IPS-NIHi7 (cell line): ENCODE measurements around the gene MAPKAP1.

Experiments
- DNase-seq: peaks from one replicate; pipeline ENCODE4 v3.0.0; 2012; ENCODE audit warnings: mixed read lengths; ENCODE audit errors: extremely low spot score

The MAPKAP1 gene

GRCh38 chr9:125642311-125642710 lies 64.7 kb downstream of the MAPKAP1 start:
- DNase-seq = no peak

- DNase-seq = no peak
Observed at GRCh38 chr9:125639057-125639456, 68.0 kb downstream of the MAPKAP1 start.

GRCh38 chr9:125638239-125639045 lies 68.6 kb downstream of the MAPKAP1 start:
- DNase-seq = no peak

- DNase-seq = no peak
Observed at GRCh38 chr9:125637241-125637640, 69.8 kb downstream of the MAPKAP1 start.

GRCh38 chr9:125635888-125636287 lies 71.1 kb downstream of the MAPKAP1 start:
- DNase-seq = no peak

- DNase-seq = no peak
Observed at GRCh38 chr9:125634040-125634717, 72.8 kb downstream of the MAPKAP1 start.

GRCh38 chr9:125633116-125633745 lies 73.8 kb downstream of the MAPKAP1 start:
- DNase-seq = peak; percentile 43

- no peak for DNase-seq
Observed at GRCh38 chr9:125632321-125633115, 74.5 kb downstream of the MAPKAP1 start.

GRCh38 chr9:125631391-125632085 lies 75.5 kb downstream of the MAPKAP1 start:
- peak; percentile 62 for DNase-seq

GRCh38 chr9:125630436-125630835 lies 76.6 kb downstream of the MAPKAP1 start:
- no peak for DNase-seq

GRCh38 chr9:125629446-125629845 lies 77.6 kb downstream of the MAPKAP1 start:
- no peak for DNase-seq

- no peak for DNase-seq
Observed at GRCh38 chr9:125626187-125626586, 80.8 kb downstream of the MAPKAP1 start.

- no peak for DNase-seq
Observed at GRCh38 chr9:125621170-125621569, 85.8 kb downstream of the MAPKAP1 start.

GRCh38 chr9:125620216-125620615 lies 86.8 kb downstream of the MAPKAP1 start:
- no peak for DNase-seq

GRCh38 chr9:125617087-125617486 lies 89.9 kb downstream of the MAPKAP1 start:
- DNase-seq = no peak

- no peak for DNase-seq
Observed at GRCh38 chr9:125613141-125613540, 93.9 kb downstream of the MAPKAP1 start.

GRCh38 chr9:125612616-125613015 lies 94.4 kb downstream of the MAPKAP1 start:
- DNase-seq = no peak

- DNase-seq = no peak
Observed at GRCh38 chr9:125611121-125611765, 95.8 kb downstream of the MAPKAP1 start.

- DNase-seq = no peak
Observed at GRCh38 chr9:125609744-125610143, 97.3 kb downstream of the MAPKAP1 start.

- no peak for DNase-seq
Observed at GRCh38 chr9:125608489-125609224, 98.4 kb downstream of the MAPKAP1 start.
